Panc1 (cell line): Measurements from ENCODE around the gene LILRA2. TPM values are rescaled to one million over a fixed set of nuclear protein-coding genes. Genes with fewer than 3 reads are reported as not detected.

ENCODE experiments used
- ATAC-seq: fragments of 200-7000 bp; cut with Tn5 transposase; 2 replicates; pipeline ENCODE4 v1.9.1; 2020; ENCODE audit warnings: mild to moderate bottlenecking, moderate library complexity
- BruUV-seq: library from RNA; stranded (reverse); fragments of 400-500 nt; replicated peaks from 2 replicates; lab custom pipeline; 2021; lab: Mats Ljungman, UMichigan
- CTCF ChIA-PET: fragments of 300-600 bp; sonication (Branson Sonifier 250); formaldehyde crosslinking; loops from one replicate; lab custom pipeline; 2022; ENCODE audit warnings: antibody characterized with exemption; lab: Charles Lee
- POLR2A ChIA-PET: fragments of 300-600 bp; sonication (Branson Sonifier 250); formaldehyde crosslinking; loops from one replicate; lab custom pipeline; 2022; ENCODE audit warnings: antibody characterized with exemption; lab: Charles Lee
- DNase-seq: peaks from one replicate; pipeline ENCODE4 v3.0.0-alpha.2; 2010; ENCODE audit warnings: low read depth, low spot score
- H3K27ac ChIP-seq: 2 replicates; pipeline ENCODE4 v1.5.1; 2011; ENCODE audit warnings: mild to moderate bottlenecking, low read length, inconsistent platforms
- H3K27me3 ChIP-seq: fragments of 200-500 bp; sonication (Bioruptor generic); 2 replicates; pipeline ENCODE4 v1.6.0; 2014; ENCODE audit warnings: low read length, inconsistent platforms; ENCODE audit not compliant: control insufficient read depth, insufficient read depth
- H3K36me3 ChIP-seq: fragments of 200-500 bp; sonication (Bioruptor generic); 2 replicates; pipeline ENCODE4 v1.5.1; 2014; ENCODE audit warnings: inconsistent platforms, mild to moderate bottlenecking, low read length, moderate library complexity; ENCODE audit not compliant: control insufficient read depth, insufficient read depth
- H3K4me1 ChIP-seq: 2 replicates; pipeline ENCODE4 v1.5.1; 2011; ENCODE audit warnings: inconsistent platforms, mild to moderate bottlenecking, low read length, moderate library complexity; ENCODE audit not compliant: control insufficient read depth, insufficient read depth
- H3K4me3 ChIP-seq, 2 experiments: 2 replicates each; pipeline ENCODE4 v1.5.1; 2011 to 2012; ENCODE audit warnings: low read depth in 2 of 2, low read length in 2 of 2, mild to moderate bottlenecking in 2 of 2, inconsistent platforms in 1 of 2, moderate library complexity in 1 of 2
- H3K9me3 ChIP-seq: fragments of 200-500 bp; sonication (Bioruptor generic); 2 replicates; pipeline ENCODE4 v1.5.1; 2014; ENCODE audit warnings: low read depth, mild to moderate bottlenecking, inconsistent platforms, low read length, moderate library complexity; ENCODE audit not compliant: control insufficient read depth, insufficient read depth
- POLR2AphosphoS5 ChIP-seq: IDR thresholded peaks from 2 replicates; pipeline ENCODE4 v1.6.1; 2012; ENCODE audit warnings: mild to moderate bottlenecking, low read depth, low read length, moderate library complexity
- SIN3A ChIP-seq: IDR thresholded peaks from 2 replicates; pipeline ENCODE4 v1.6.1; 2012; ENCODE audit warnings: low read depth, mild to moderate bottlenecking, low read length, moderate library complexity, borderline replicate concordance; ENCODE audit not compliant: insufficient read depth
- TCF7L2 ChIP-seq: IDR thresholded peaks from 2 replicates; pipeline ENCODE4 v1.6.1; 2011; ENCODE audit warnings: mild to moderate bottlenecking, low read depth, low read length, inconsistent platforms
- in situ Hi-C: cut with HindIII; loops from 2 replicates; pipeline ENCODE4 v1.10.0; 2016; ENCODE audit warnings: low sequenced_read_pairs, low pct_unique_long_range_greater_than_20kb
- intact Hi-C: fragments of 100-400 bp; cut with micrococcal nuclease; formaldehyde crosslinking; loops from one replicate; pipeline ENCODE4 v1.10.0; 2022; ENCODE audit not compliant: unreplicated experiment
- total RNA-seq: library from RNA; stranded (reverse); gene quantifications from one replicate; pipeline ENCODE4 v1.2.1, GENCODE V29; 2021; ENCODE audit not compliant: unreplicated experiment
- TF ChIP-seq, protein P1 (sequence below), 2 experiments: IDR thresholded peaks; 2 replicates each; pipeline ENCODE4 v1.6.1; 2011 to 2012; ENCODE audit warnings: low read depth in 2 of 2, control low read depth in 1 of 2, low read length in 1 of 2, mild to moderate bottlenecking in 1 of 2, moderate library complexity in 1 of 2; ENCODE audit not compliant: insufficient read depth in 1 of 2
- TF ChIP-seq, protein P2 (sequence below): fragments of 450-650 bp; IDR thresholded peaks from 2 replicates; pipeline ENCODE4 v1.5.1; 2017; ENCODE audit warnings: mild to moderate bottlenecking

Gene LILRA2
- total RNA-seq, 1 experiment from 2014 or later: not detected

DNA sequence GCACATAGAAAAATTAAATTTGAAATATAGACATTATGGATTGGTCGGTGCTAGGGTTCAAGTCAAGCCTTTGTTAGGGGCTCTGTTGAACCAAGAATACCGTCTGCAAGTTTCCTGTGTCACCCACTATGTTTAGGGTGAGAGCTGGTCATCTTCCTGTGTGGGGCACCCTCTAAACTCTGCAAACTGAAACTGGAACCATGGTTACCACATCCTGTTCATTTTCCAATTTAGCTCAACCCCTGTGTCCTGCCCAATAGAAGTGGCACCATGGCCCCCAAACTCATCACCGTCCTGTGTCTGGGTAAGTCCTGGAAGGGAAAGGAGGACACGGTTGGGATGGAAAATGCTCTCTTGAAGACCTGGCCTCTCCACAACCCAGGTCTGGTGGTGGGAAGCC, 41.1 kb upstream of the LILRA2 start:
- H3K27ac ChIP-seq: no peak overlapping the region
- H3K36me3 ChIP-seq: no peaks in the 10 kb centered on the region
- intact Hi-C loops (no loop called here), in situ Hi-C loops (no loop called here)
- no peaks in the 10 kb centered on the region for H3K4me1 ChIP-seq
- H3K27me3 ChIP-seq: peaks cover 69% of the 10 kb centered on the region
- TF ChIP-seq TCF7L2: no peak
- TF ChIP-seq SIN3A: no peak
- TF ChIP-seq, protein P1, sequence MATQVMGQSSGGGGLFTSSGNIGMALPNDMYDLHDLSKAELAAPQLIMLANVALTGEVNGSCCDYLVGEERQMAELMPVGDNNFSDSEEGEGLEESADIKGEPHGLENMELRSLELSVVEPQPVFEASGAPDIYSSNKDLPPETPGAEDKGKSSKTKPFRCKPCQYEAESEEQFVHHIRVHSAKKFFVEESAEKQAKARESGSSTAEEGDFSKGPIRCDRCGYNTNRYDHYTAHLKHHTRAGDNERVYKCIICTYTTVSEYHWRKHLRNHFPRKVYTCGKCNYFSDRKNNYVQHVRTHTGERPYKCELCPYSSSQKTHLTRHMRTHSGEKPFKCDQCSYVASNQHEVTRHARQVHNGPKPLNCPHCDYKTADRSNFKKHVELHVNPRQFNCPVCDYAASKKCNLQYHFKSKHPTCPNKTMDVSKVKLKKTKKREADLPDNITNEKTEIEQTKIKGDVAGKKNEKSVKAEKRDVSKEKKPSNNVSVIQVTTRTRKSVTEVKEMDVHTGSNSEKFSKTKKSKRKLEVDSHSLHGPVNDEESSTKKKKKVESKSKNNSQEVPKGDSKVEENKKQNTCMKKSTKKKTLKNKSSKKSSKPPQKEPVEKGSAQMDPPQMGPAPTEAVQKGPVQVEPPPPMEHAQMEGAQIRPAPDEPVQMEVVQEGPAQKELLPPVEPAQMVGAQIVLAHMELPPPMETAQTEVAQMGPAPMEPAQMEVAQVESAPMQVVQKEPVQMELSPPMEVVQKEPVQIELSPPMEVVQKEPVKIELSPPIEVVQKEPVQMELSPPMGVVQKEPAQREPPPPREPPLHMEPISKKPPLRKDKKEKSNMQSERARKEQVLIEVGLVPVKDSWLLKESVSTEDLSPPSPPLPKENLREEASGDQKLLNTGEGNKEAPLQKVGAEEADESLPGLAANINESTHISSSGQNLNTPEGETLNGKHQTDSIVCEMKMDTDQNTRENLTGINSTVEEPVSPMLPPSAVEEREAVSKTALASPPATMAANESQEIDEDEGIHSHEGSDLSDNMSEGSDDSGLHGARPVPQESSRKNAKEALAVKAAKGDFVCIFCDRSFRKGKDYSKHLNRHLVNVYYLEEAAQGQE (IDR thresholded peaks at IDR 0.05; ENCODE audit: insufficient read depth in 1 of 2, low read depth in 2 of 2, low read length in 1 of 2): no peak
- no peak for TF ChIP-seq POLR2AphosphoS5
- TF ChIP-seq, protein P2, sequence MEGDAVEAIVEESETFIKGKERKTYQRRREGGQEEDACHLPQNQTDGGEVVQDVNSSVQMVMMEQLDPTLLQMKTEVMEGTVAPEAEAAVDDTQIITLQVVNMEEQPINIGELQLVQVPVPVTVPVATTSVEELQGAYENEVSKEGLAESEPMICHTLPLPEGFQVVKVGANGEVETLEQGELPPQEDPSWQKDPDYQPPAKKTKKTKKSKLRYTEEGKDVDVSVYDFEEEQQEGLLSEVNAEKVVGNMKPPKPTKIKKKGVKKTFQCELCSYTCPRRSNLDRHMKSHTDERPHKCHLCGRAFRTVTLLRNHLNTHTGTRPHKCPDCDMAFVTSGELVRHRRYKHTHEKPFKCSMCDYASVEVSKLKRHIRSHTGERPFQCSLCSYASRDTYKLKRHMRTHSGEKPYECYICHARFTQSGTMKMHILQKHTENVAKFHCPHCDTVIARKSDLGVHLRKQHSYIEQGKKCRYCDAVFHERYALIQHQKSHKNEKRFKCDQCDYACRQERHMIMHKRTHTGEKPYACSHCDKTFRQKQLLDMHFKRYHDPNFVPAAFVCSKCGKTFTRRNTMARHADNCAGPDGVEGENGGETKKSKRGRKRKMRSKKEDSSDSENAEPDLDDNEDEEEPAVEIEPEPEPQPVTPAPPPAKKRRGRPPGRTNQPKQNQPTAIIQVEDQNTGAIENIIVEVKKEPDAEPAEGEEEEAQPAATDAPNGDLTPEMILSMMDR: no peak
- no TSS peak for BruUV-seq
- ATAC-seq (no peak), DNase-seq (no peak)
- H3K4me3 ChIP-seq: no peak overlapping the region
- H3K9me3 ChIP-seq: no peaks in the 10 kb centered on the region
- POLR2A ChIA-PET: no interaction called here
- CTCF ChIA-PET: no interaction called here

DNA sequence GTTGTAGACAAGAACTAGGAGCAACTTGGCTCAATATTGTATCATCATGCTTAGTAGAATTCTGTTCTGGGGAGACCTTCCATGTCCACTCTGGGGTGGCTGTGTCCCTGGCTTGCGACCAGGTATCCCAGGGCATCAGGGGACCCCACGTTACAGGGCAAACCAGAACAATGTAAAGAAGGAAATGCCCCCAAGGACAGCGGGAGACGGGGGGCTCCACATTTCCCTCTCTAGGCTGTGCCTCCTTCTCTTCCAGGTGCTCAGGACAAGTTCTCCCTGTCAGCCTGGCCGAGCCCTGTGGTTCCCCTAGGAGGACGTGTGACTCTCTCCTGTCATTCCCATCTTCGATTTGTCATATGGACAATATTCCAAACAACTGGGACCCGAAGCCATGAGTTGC, 40.1 kb upstream of the LILRA2 start:
- no peak for DNase-seq

More for the DNA sequence above, 40.1 kb upstream of the LILRA2 start:
- TF ChIP-seq, protein P1 (IDR thresholded peaks at IDR 0.05; ENCODE audit: insufficient read depth in 1 of 2, low read depth in 2 of 2, low read length in 1 of 2): no peak
- TF ChIP-seq, protein P2: no peak
- no peak for TF ChIP-seq SIN3A
- TF ChIP-seq POLR2AphosphoS5: no peak
- TF ChIP-seq TCF7L2: no peak
- intact Hi-C loops: no loop called here
- no TSS peak for BruUV-seq
- in situ Hi-C loops: no loop called here
- POLR2A ChIA-PET: no interaction called here
- Histone ChIP-seq H3K27ac (no peak overlapping the region), H3K4me1 (no peaks in the 10 kb centered on the region), H3K9me3 (no peaks in the 10 kb centered on the region), H3K36me3 (no peaks in the 10 kb centered on the region), H3K27me3 (peaks cover 69% of the 10 kb centered on the region), H3K4me3 (no peak overlapping the region)
- ATAC-seq: no peak
- CTCF ChIA-PET: no interaction called here
